ENCODE measurements around the gene DESI2. TPM values are rescaled to one million over a fixed set of nuclear protein-coding genes. Genes with fewer than 3 reads are reported as not detected.
"Not testable (repeated sequence)": the region's sequence is repeated elsewhere in the genome, so short reads cannot be mapped to it uniquely, and the experiment has no call there.

The DESI2 gene
- total and polyA plus RNA-seq, 8 donors, result 3.5 to 74.7 (median 19.0) TPM

DNA sequence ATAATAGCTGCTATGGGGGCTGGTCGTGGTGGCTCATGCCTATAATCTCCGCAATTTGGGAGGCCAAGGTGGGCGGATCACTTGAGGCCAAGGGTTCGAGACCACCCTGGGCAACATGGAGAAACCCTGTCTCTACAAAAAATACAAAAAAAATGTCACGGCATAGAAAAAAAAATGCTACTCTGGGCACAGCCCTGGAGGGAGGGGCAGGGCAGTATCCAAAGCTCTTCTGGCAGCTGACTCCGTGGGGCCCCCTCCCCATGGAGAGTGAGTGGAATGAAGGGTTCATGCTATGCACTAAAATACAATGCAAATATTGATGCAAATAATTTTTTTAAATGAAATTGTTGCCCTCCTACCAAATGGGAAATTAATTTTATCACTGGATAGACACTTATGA is 78.7 kb downstream of the DESI2 start:
- Histone ChIP-seq H3K9me3 (peaks cover 0 to 13% (median 0%) of the 10 kb centered on the region in 4 donors), H3K36me3 (no peaks in the 10 kb centered on the region), H3K27ac (no peak overlapping the region), H3K4me1 (peaks cover 0 to 18% (median 11%) of the 10 kb centered on the region in 4 donors), H3K27me3 (peaks cover 0 to 8% (median 0%) of the 10 kb centered on the region in 3 donors), H3K4me3 (no peak overlapping the region)
- TF ChIP-seq POLR2A (IDR thresholded peaks at IDR 0.05) (no peak), POLR2AphosphoS5 (IDR thresholded peaks at IDR 0.05) (no peak), EP300 (IDR thresholded peaks at IDR 0.05) (no peak), CTCF (IDR thresholded peaks at IDR 0.05) (no peak)
- WGBS, 5 donors, result 91 to 97% (median 95%) methylated on average over 6 of the region's 6 CpGs
- no peak for DNase-seq
- intact Hi-C loops (cut with DNase I; ENCODE audit: low total_unique reads), result no loop called here

GRCh38 chr1:244732851-244733450 is 80.0 kb downstream of the DESI2 start:
- no peak overlapping the region for H3K4me3 ChIP-seq
- peaks cover 0 to 18% (median 11%) of the 10 kb centered on the region in 4 donors for H3K4me1 ChIP-seq
- 89 to 93% (median 90%) methylated on average over 15 of the region's 15 CpGs for WGBS, 5 donors
- peaks cover 0 to 8% (median 0%) of the 10 kb centered on the region in 3 donors for H3K27me3 ChIP-seq
- intact Hi-C loops (cut with DNase I; ENCODE audit: low total_unique reads), result no loop called here
- H3K36me3 ChIP-seq, result no peaks in the 10 kb centered on the region
- DNase-seq, result no peak
- TF ChIP-seq EP300 (IDR thresholded peaks at IDR 0.05) (no peak), POLR2AphosphoS5 (IDR thresholded peaks at IDR 0.05) (no peak), CTCF (IDR thresholded peaks at IDR 0.05) (no peak), POLR2A (IDR thresholded peaks at IDR 0.05) (no peak)
- H3K27ac ChIP-seq, result no peak overlapping the region
- peaks cover 0 to 13% (median 0%) of the 10 kb centered on the region in 4 donors for H3K9me3 ChIP-seq

- intact Hi-C loops (cut with DNase I; ENCODE audit: low total_unique reads), result no loop called here
- H3K4me1 ChIP-seq, result peaks cover 0 to 7% (median 3%) of the 10 kb centered on the region in 4 donors
- 89 to 96% (median 92%) methylated on average over 6 of the region's 6 CpGs for WGBS, 5 donors
- H3K27ac ChIP-seq, result no peak overlapping the region
- TF ChIP-seq CTCF (IDR thresholded peaks at IDR 0.05), result no peak
- TF ChIP-seq POLR2AphosphoS5 (IDR thresholded peaks at IDR 0.05), result no peak
- TF ChIP-seq EP300 (IDR thresholded peaks at IDR 0.05), result no peak
- TF ChIP-seq POLR2A (IDR thresholded peaks at IDR 0.05), result no peak
- peaks cover 0 to 8% (median 0%) of the 10 kb centered on the region in 3 donors for H3K27me3 ChIP-seq
- no peak for DNase-seq
- H3K4me3 ChIP-seq, result no peak overlapping the region
- H3K9me3 ChIP-seq, result peaks cover 0 to 13% (median 0%) of the 10 kb centered on the region in 4 donors
- H3K36me3 ChIP-seq, result no peaks in the 10 kb centered on the region
These were observed 82.5 kb downstream of the DESI2 start for GRCh38 chr1:244735404-244735803.

DNA sequence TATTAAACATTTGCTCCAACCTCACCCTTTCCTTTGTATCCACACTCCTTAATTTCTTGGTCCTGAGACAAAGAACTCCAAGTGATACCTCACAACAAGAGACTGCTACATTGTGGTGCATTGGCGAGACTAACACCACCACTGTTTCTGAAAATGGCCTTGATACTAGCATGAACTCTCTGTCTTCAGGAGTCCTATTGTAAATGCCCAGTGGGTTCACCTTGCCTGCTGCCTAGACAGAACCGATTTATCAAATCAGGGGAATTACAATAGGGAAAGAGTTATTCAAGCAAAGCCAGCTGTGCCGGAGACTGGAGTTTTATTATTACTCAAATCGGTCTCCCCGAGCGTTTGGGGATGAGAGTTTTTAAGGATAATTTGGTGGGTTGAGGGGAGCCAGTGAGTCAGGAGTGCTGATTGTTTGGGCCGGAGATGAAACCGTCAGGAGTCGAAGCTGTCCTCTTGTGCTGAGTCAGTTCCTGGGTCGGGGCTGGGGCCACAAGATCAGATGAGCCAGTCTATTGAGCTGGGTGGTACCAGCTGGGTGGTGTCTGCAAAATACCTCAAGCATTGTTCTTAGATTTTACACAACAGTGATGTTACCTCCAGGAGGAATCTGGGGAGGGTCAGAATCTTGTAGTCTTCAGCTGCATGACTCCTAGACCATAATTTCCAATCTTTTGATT is 83.1 kb downstream of the DESI2 start:
- Histone ChIP-seq H3K27ac (no peak overlapping the region), H3K9me3 (peaks cover 0 to 13% (median 0%) of the 10 kb centered on the region in 4 donors), H3K4me3 (no peak overlapping the region), H3K27me3 (peaks cover 0 to 2% (median 0%) of the 10 kb centered on the region in 3 donors), H3K36me3 (no peaks in the 10 kb centered on the region), H3K4me1 (peaks cover 0 to 3% (median 1%) of the 10 kb centered on the region in 4 donors)
- TF ChIP-seq EP300 (IDR thresholded peaks at IDR 0.05) (no peak), POLR2A (IDR thresholded peaks at IDR 0.05) (no peak)
- intact Hi-C loops (cut with DNase I; ENCODE audit: low total_unique reads), result no loop called here
- DNase-seq, result no peak
- WGBS, 5 donors, result 92 to 97% (median 94%) methylated on average over 10 of the region's 10 CpGs

DNA sequence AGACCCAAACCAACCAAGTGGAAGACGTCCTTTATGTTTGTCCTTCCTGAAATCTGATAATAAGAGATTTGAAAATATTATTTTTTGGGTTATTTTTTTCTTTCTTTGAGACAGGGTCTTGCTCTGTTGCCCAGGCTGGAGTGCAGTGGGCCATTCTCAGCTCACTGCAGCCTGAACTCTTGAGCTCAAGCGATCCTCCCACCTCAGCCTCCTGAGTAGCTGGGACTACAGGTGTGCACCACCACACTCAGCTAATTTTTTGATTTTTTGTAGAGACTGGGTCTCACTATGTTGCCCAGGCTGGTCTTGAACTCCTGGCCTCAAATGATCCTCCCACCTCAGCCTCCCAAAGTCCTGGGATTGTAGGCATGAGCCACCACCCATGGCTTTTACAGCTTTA is 86.2 kb downstream of the DESI2 start:
- H3K4me1 ChIP-seq; intact Hi-C loops (cut with DNase I; ENCODE audit: low total_unique reads); H3K27ac ChIP-seq; H3K27me3 ChIP-seq; DNase-seq; H3K36me3 ChIP-seq; H3K4me3 ChIP-seq: not testable (repeated sequence)
- 61 to 95% (median 77%) methylated on average over 2 of the region's 2 CpGs for WGBS, 5 donors
- H3K9me3 ChIP-seq, result peaks cover 0 to 13% (median 0%) of the 10 kb centered on the region in 4 donors

DNA sequence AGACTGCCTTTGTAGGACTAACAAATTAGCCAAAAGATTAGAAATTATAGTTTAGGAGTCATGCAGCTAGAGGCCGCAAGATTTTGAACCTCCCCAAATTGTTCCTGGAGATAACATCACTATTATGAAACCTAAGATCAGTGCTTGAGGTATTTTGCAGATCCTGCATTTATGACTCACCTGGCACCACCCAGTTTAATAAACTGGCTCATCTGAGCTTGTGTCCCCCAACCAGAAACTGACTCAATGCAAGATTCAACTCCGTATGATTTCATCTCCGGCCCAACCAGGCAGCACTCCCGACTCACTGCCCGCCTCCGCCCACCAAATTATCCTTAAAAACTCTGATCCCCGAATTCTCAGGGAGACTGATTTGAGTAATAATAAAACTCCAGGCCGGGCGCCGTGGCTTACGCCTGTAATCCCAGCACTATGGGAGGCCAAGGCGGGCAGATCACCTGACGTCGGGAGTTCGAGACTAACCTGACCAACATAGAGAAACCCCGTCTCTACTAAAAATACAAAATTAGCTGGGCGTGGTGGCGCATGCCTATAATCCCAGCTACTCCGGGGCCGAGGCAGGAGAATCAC is 87.2 kb downstream of the DESI2 start:
- DNase-seq, H3K27me3 ChIP-seq: not testable (repeated sequence)

More for the DNA sequence above, 87.2 kb downstream of the DESI2 start:
- H3K9me3 ChIP-seq; H3K4me3 ChIP-seq; H3K36me3 ChIP-seq; H3K27ac ChIP-seq; H3K4me1 ChIP-seq; intact Hi-C loops (cut with DNase I; ENCODE audit: low total_unique reads): not testable (repeated sequence)
- WGBS, 5 donors, result 84 to 92% (median 90%) methylated on average over 20 of the region's 20 CpGs

All from stomach (tissue), 9 donors.